ENCODE measurements around the gene SYTL2.
A peak's percentile ranks its signal among the peaks of the same experiment; 100 is the strongest.

Gene SYTL2

GRCh38 chr11:85828640-85828978 lies 17.7 kb upstream of the SYTL2 start:
- no peak for DNase-seq (ENCODE audit: insufficient read length, low spot score)
- FAIRE-seq = no peak

GRCh38 chr11:85827748-85828639 lies 17.1 kb upstream of the SYTL2 start:
- no peak for FAIRE-seq
- DNase-seq (ENCODE audit: insufficient read length, low spot score) = no peak

GRCh38 chr11:85826116-85826855 lies 15.3 kb upstream of the SYTL2 start:
- no peak for DNase-seq (ENCODE audit: insufficient read length, low spot score)
- no peak for FAIRE-seq

GRCh38 chr11:85825616-85826015 lies 14.7 kb upstream of the SYTL2 start:
- FAIRE-seq = no peak
- DNase-seq (ENCODE audit: insufficient read length, low spot score) = no peak

GRCh38 chr11:85823816-85824215 lies 12.9 kb upstream of the SYTL2 start:
- FAIRE-seq (no peak), DNase-seq (ENCODE audit: insufficient read length, low spot score) (no peak)

- DNase-seq (ENCODE audit: insufficient read length, low spot score) = no peak
- no peak for FAIRE-seq
Observed at GRCh38 chr11:85822814-85823213, 11.9 kb upstream of the SYTL2 start.

GRCh38 chr11:85821636-85822035 lies 10.7 kb upstream of the SYTL2 start:
- DNase-seq (ENCODE audit: insufficient read length, low spot score) = no peak
- FAIRE-seq = no peak

GRCh38 chr11:85819441-85819840 lies 8.5 kb upstream of the SYTL2 start:
- no peak for FAIRE-seq
- DNase-seq (ENCODE audit: insufficient read length, low spot score) = no peak

- no peak for DNase-seq (ENCODE audit: insufficient read length, low spot score)
- FAIRE-seq = no peak
Observed at GRCh38 chr11:85815186-85815931, 4.4 kb upstream of the SYTL2 start.

GRCh38 chr11:85813721-85814120 lies 2.8 kb upstream of the SYTL2 start:
- no peak for FAIRE-seq
- no peak for DNase-seq (ENCODE audit: insufficient read length, low spot score)

- FAIRE-seq (no peak), DNase-seq (ENCODE audit: insufficient read length, low spot score) (no peak)
Observed at GRCh38 chr11:85811624-85812023, 683 bp upstream of the SYTL2 start.

- no peak for FAIRE-seq
- no peak for DNase-seq (ENCODE audit: insufficient read length, low spot score)
Observed at GRCh38 chr11:85810521-85810870, 445 bp downstream of the SYTL2 start.

GRCh38 chr11:85809863-85810262 lies 1.1 kb downstream of the SYTL2 start:
- FAIRE-seq (no peak), DNase-seq (ENCODE audit: insufficient read length, low spot score) (no peak)

GRCh38 chr11:85809191-85809590 lies 1.8 kb downstream of the SYTL2 start:
- DNase-seq (ENCODE audit: insufficient read length, low spot score) = no peak
- peak; percentile 21 for FAIRE-seq

- FAIRE-seq (no peak), DNase-seq (ENCODE audit: insufficient read length, low spot score) (no peak)
Observed at GRCh38 chr11:85806876-85807275, 4.1 kb downstream of the SYTL2 start.

- no peak for DNase-seq (ENCODE audit: insufficient read length, low spot score)
- FAIRE-seq = no peak
Observed at GRCh38 chr11:85806016-85806415, 4.9 kb downstream of the SYTL2 start.

GRCh38 chr11:85805387-85805786 lies 5.6 kb downstream of the SYTL2 start:
- no peak for DNase-seq (ENCODE audit: insufficient read length, low spot score)
- no peak for FAIRE-seq

- no peak for FAIRE-seq
- DNase-seq (ENCODE audit: insufficient read length, low spot score) = no peak
Observed at GRCh38 chr11:85803920-85804319, 7.0 kb downstream of the SYTL2 start.

- DNase-seq (ENCODE audit: insufficient read length, low spot score) (no peak), FAIRE-seq (no peak)
Observed at GRCh38 chr11:85803303-85803702, 7.6 kb downstream of the SYTL2 start.

GRCh38 chr11:85801527-85801926 lies 9.4 kb downstream of the SYTL2 start:
- DNase-seq (ENCODE audit: insufficient read length, low spot score) (no peak), FAIRE-seq (no peak)

- no peak for FAIRE-seq
Observed at GRCh38 chr11:85800595-85801342, 10.2 kb downstream of the SYTL2 start.

More at GRCh38 chr11:85800595-85801342, 10.2 kb downstream of the SYTL2 start:
- no peak for DNase-seq (ENCODE audit: insufficient read length, low spot score)

Data from GM19239 (cell line).